ENCODE data around the gene ALG8.

The ALG8 gene

DNA sequence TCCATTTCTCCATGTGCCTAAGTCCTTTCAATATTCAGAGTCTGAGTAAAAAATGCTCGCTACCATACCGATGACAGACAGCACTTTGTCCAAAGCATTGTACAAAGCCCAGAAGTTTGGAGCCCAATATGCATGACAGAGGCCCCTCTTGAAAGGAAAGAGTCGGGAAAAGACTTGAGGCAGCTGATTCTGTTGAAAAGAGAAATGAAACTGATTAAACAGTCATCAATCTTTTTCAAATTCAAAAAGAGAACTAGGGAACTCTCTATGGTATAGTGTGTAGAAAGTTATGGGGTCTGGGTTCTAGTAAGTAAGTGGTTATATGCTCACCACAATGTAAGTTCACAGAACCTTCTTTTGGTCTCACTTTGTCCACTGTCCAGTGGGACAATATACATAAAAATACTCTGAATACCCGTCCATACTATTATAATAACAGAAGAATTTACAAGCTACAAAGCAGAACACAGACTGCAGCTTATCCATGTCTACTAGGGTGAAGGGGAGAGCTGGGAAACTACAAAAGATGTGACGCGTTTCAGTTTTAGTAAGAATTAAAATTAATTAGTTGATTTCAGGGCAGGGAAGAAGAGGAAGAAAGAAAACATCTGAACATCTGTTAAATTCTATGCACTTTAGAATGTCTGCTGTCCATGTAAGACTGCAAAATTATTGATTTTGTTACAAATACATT is 26.7 kb downstream of the ALG8 start:
- no peak overlapping the region for H3K4me3 ChIP-seq (ENCODE audit: low read length)
- TF ChIP-seq, protein P1, sequence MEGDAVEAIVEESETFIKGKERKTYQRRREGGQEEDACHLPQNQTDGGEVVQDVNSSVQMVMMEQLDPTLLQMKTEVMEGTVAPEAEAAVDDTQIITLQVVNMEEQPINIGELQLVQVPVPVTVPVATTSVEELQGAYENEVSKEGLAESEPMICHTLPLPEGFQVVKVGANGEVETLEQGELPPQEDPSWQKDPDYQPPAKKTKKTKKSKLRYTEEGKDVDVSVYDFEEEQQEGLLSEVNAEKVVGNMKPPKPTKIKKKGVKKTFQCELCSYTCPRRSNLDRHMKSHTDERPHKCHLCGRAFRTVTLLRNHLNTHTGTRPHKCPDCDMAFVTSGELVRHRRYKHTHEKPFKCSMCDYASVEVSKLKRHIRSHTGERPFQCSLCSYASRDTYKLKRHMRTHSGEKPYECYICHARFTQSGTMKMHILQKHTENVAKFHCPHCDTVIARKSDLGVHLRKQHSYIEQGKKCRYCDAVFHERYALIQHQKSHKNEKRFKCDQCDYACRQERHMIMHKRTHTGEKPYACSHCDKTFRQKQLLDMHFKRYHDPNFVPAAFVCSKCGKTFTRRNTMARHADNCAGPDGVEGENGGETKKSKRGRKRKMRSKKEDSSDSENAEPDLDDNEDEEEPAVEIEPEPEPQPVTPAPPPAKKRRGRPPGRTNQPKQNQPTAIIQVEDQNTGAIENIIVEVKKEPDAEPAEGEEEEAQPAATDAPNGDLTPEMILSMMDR (conservative IDR thresholded peaks at IDR 0.05; ENCODE audit: low read length), result no peak
- no peak for DNase-seq (ENCODE audit: low read depth)

DNA sequence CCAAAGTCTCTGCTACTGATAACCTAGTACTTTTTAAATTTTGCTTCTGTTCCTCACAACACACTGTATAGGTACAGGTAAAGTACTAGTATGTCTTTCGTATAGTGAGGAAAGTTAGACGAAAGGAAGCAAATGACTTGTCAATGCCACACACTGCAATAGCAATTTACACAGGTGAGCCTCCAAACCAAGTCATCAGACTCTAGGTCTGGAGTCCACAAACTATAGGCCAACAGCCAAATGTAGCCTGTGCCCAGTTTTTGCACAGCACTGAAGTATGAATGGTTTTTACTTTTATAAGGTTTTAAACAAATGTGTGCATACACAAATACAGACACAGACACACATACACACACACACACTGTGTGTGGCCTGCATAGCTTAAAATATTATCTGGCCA is 28.1 kb downstream of the ALG8 start:
- DNase-seq (ENCODE audit: low read depth), result no peak
- TF ChIP-seq, protein P1 (conservative IDR thresholded peaks at IDR 0.05; ENCODE audit: low read length), result no peak
- no peak overlapping the region for H3K4me3 ChIP-seq (ENCODE audit: low read length)

DNA sequence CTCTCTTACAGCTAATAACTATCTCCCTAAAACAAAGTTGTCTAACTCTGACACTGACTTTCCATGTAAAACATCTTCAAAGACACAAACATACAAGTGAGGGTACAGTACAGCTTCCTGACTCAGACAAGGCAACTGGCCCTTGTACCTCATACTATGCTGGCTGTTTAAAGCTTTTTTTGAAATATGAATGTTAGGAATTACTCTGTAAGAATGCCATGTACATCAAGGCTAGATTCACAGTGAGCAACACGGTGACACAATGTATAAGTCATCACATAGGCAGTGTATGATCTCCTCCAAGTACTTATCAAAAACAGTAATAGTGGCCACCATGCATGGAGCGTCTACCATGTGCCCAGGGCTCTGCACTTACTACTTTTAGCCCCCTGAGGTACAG is 28.6 kb downstream of the ALG8 start:
- no peak overlapping the region for H3K4me3 ChIP-seq (ENCODE audit: low read length)
- no peak for DNase-seq (ENCODE audit: low read depth)
- TF ChIP-seq, protein P1 (conservative IDR thresholded peaks at IDR 0.05; ENCODE audit: low read length), result no peak

DNA sequence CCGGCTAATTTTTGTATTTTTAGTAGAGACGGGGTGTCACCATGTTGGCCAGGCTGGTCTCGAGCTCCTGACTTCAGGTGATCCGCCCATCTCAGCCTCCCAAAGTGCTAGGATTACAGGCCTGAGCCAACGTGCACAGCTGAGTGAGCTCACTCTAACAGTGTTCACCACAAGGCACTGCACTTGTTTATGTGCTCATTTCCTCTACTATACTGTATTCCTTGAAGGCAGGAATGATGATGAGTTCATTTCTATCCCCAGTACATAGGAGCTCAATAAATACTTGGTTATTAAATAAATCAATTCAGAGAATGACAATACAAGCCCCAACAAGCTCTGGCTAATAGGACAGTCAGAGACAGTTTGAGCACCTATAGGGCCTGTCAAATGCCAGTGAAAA is 29.1 kb downstream of the ALG8 start:
- TF ChIP-seq, protein P1 (conservative IDR thresholded peaks at IDR 0.05; ENCODE audit: low read length), result no peak
- DNase-seq (ENCODE audit: low read depth), result no peak
- H3K4me3 ChIP-seq (ENCODE audit: low read length), result no peak overlapping the region

DNA sequence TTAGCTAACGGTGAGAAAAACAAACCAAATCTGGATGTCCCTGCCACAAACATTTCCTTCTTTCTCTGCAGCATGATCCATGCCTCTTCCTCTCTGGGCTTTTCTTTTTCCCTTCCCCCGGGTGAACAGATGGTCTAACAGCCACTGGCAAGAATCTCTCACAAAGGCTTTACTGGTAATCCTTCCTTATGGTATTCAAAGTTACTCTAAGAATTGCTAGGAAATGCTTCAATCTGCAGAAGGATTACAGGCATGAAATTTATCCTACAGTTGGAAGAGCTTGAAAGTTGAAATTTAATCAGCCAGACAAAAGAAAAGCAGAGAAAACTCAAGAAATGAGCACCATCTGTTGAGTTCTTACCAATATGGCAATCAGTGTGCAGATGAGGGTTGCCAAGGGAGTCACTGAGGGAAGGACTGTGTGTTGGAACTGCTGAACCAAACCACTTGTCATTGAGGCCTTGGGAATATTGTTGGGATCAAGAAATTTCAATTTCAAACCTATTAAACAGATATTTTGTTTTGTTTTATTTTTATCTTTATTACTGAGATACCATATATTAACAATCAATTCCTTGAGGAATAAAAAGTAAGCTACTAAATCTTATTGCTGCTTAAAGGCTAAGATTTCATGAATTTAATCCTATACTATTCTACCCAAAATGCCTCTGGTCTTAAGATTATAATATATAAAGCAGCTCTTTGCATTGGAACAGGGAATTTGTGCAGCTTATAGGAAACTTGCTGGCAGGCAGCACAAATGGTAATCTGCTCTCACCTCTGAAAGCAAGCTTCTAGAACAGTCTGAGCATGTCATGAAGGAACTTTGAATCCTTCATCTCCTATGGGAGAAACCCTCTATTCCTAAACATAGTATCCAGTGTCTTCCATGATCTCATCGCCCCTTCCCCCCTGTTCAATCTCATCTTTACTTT is 30.1 kb downstream of the ALG8 start:
- TF ChIP-seq, protein P1 (conservative IDR thresholded peaks at IDR 0.05; ENCODE audit: low read length), result no peak
- DNase-seq (ENCODE audit: low read depth), result no peak
- H3K4me3 ChIP-seq (ENCODE audit: low read length), result no peak overlapping the region

DNA sequence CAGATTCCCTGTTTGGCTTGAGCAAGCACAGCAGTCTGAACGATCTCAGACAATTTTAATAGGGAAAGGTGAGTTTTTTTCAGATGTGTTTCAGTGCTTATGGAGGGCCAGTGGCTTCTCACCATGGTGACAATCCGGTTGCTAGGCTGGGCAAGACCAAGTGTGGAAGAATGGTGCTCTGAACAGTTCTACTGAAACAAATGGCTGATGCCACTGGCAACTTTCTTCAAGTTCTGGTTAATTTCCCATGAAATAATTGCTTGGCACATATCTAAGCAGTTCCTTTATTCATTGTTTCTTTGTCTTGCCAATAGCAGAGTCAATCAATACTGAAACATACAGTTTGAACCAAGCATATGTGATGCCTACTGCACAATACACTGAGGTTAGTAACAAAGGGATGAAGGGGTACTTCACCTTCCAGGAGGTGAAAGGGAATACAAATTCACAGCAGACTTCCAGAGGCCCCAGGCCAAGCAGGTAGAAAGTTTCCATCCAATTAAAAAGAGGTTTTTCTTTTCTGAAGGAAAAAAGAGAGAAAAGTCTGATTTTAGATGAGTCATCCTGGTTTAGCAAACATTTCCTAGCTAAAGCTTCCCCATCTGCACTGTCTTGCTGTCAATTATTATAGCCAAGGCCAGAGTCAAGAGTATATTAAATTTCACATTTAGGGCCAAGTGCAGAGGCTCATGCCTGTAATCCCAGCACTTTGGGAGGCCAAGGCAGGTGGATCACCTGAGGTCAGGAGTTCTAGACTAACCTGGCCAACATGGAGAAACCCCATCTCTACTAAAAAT is 38.6 kb downstream of the ALG8 start:
- H3K4me3 ChIP-seq (ENCODE audit: low read length), result no peak overlapping the region
- no peak for DNase-seq (ENCODE audit: low read depth)
- TF ChIP-seq, protein P1 (conservative IDR thresholded peaks at IDR 0.05; ENCODE audit: low read length), result no peak
